Activated T-helper 1 cell treated with anti-CD3 and anti-CD28 coated beads, Interleukin-2, amount 50 U/mL, for 16 hours (primary cell): Measurements from ENCODE around the gene UGT1A8.
A peak's percentile ranks its signal among the peaks of the same experiment; 100 is the strongest.
"Not testable (repeated sequence)": the region's sequence is repeated elsewhere in the genome, so short reads cannot be mapped to it uniquely, and the experiment has no call there.

Source experiments
- DNase-seq, 2 donors: peaks; one replicate each; pipeline ENCODE4 v3.0.0-alpha.2; 2020; ENCODE audit warnings: low read depth in 1 of 2, low spot score in 1 of 2

Gene UGT1A8

DNA sequence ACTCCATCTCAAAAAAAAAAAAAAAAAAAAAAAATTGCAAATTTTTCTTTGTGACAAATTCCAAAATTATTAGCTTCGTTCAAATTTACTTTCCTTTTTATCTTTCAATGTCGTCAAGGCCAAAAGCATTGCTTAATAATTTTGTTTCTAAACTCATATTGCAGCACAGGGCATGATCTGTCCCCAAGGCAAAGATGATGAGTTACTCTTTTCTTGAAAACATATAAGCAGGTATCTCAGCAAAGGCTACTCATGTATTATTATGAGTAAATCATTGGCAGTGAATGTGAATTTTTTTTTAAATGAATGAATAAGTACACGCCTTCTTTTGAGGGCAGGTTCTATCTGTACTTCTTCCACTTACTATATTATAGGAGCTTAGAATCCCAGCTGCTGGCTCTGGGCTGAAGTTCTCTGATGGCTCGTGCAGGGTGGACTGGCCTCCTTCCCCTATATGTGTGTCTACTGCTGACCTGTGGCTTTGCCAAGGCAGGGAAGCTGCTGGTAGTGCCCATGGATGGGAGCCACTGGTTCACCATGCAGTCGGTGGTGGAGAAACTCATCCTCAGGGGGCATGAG is 64.2 kb downstream of the UGT1A8 start, which contains the start of gene UGT1A7:
Gene UGT1A7, plus strand, starts transcription at position 381 of the 579 bp plus-strand sequence. Its CDS starts 37 bp downstream, at position 418.
- DNase-seq: no peak

DNA sequence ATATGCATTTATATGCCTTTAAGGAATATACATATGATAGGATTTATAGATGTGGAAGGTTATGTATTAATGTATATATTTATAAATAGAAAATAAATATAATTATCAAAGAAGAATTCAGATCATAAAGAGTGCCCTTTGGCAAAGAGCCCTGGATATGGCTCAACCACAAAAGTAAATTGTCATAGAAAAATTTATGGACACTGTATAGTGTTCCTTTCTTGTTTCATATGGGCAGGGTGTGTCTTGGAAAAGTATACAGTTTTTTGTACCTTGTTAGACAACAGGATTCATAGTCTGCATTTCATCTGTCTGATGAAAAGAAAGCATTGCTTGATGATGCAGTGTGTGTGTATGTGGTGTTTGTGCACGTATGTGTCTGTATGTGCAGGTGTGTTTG is 67.2 kb downstream of the UGT1A8 start:
- no peak for DNase-seq

DNA sequence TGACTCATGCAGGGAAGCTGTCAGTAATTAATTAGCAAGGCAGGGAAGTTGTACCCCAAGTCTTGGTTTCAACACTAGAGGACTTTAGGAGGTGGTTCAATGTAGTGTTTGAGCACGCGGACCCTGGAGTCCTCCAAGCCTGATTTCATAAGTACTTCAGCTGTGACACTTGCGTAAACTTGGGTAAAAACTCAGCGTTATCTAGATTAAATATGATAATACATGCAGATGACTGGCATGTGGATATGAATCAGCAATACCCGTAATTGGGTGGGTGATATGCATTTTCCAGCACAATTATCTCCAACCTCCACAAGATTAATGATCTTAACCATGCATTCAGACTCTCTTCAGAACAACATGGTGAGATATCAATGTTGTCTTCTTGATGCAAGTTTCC is 69.5 kb downstream of the UGT1A8 start:
- no peak for DNase-seq

DNA sequence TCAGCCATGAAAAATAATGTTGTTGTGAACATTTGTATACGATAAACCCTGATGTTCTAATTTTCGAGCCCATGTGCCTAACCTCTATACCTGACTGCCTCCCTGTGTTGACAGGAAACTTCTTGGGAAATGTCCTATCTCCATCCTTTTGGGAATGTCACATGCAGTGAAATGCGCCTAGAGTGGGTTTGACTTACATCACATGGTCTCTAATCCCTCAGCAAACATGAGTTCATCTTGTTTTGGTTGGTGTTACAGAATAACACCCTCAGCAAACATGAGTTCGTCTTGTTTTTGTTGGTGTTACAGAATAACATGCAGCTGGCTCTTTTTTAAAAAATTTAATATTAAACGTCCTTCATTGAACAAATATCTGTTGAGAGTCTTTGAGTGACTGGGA is 70.9 kb downstream of the UGT1A8 start:
- DNase-seq: no peak

DNA sequence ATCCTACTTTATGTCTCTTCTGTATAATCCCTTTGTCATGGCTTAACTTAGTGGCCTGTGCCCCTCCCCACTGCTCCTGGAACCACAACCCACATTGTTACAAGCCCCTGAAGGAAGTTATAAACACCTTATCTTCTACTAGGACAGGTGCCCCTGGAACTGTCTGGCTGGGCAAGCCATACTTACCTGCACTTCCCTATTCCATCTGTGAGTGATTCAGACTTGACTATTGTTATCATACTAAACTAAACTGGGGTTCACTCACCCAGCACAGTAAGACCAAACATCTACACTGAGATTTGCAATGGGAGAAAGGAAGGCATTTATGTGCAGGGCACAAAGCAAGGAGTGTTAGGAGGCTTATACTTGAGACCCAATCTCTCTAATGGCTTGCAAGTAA is 71.6 kb downstream of the UGT1A8 start:
- no peak for DNase-seq

DNA sequence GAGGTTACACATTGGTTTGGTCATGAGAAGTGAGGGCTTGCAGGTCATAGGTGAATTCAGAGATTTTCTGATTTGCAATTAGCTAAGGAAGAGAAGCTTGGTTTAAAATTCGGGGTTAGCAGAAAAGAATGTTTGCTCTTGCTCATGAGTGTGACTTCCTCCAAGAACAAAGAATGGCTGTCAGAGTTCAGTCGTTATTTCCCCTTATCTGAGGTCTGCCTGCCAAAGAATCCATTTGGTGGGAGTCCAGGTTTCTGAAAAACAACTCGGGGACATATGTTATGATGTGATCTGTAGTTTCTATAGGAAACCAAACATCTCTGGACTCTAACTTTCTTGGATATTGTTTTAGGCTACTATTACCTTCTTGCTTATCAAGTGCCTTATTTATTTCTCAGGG is 72.1 kb downstream of the UGT1A8 start:
- no peak for DNase-seq

DNA sequence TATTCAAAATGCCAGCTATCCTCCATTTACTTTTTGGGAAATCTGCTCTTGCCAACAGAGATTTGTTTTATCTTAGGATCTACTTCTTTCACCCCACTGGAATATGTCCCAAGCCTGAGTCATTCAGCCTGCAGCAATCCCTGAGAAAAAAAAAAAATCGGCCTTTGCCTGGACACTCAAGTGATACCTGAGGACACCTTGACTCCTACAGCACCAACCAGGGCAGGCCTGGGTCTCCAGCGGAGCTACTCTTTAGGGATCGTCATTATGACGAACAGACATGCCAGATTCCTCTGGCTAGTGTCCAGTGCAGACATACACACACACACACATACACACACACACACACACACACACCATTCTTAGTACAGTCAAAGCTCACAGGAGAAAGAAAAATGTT is 73.0 kb downstream of the UGT1A8 start:
- DNase-seq: no peak

DNA sequence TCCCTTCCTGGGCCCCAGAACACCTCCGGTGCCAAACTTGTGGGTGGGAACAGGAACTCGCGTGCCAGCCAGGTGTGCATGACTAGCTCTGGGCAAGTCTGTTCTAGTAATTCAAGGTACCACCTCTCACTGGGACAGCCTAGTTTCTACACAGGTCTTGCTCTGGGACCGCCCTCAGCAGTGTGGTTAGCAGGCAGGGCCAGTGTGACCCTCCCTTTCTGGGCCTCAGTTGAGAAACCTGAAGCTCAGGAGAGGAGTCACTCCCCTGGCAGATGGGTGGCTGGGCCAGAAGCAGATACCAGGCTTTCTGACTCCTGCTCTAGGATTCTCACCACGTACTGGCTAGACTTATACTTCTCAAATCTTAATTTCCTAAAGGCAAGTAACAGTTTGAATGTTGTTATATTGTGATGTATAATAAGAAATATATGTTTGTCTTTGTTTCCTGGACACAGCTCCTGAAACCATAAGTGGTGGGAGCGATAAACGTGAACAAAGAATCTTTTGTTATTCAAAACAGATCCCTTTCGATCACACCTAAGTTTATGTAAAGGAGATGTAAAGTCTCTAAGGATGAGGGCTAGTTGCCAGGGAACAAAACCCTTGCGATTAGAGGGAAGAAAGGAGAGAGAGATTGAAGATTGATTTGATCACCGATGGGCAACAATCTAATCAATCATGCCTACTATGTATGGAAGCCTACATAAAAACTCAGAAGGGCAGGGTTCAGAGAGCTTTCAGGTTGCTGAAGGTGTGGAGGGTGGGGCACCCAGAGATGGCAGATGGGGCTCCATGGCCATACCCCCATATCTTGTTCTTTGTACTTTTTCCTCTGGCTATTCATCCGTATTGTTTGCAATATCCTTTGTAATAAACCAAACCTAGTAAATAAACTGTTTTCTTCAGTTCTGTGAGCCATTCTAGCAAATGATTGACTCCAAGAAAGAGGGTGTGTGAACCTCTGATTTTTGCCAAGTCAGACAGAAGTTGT is 74.3 kb downstream of the UGT1A8 start:
- DNase-seq: no peak

DNA sequence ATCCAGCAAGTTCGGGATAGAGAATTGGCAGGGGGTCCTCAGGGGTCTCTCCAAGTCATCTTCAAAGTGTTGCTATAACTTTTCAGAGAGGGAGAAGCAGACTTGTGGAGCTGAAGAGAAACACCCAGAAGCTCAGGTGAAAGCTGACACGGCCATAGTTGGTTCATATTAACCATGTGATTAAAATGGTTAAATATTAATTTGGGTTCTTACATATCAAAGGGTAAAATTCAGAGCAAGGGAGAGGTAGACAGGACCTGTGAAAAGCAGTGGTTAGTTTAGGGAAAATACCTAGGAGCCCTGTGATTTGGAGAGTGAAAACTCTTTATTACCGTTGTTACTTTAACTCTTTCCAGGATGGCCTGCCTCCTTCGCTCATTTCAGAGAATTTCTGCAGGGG is 75.2 kb downstream of the UGT1A8 start, which contains the start of gene UGT1A6:
Gene UGT1A6, plus strand, starts transcription at position 243 of the 400 bp plus-strand sequence. Its CDS starts 115 bp downstream, at position 358.
- DNase-seq: no peak

DNA sequence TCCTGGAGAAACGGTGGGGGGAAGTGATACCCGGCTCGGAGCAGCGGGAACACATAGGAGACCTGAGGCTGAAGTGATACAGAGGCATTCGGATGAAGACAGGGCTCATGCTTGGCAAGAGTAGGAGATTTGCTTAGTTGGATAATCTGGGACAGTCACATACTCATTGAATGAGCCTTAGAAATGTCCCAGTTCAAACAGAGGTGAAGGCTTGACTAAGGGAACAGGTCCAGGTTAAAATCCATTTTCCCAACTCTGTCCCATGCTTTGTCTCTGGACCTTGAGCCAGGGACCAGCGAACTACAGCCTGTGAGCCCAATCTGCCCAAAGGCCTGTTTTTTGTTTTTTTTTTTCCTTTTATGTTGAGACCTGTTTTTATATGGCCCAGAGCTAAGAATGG is 76.5 kb downstream of the UGT1A8 start:
- DNase-seq: no peak

DNA sequence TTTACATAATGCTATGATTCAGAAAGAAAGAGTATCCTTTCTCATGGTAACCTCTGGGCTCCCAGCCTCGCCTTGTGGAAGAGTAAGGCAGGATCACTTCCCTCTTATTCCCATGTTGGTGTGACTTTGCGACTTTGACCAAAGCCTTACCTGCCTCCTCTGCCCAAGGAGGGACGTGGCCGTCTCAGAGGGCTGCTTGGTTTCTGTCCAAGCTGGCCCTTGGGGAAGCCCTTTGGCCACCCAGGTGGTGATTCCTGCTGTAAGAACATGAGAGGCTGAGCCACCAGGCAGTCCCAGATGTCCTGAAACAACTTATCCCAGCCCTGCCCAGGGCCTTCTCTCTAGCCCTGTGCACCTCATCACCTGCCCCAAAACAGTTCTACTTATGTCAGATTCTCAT is 81.3 kb downstream of the UGT1A8 start:
- no peak for DNase-seq

DNA sequence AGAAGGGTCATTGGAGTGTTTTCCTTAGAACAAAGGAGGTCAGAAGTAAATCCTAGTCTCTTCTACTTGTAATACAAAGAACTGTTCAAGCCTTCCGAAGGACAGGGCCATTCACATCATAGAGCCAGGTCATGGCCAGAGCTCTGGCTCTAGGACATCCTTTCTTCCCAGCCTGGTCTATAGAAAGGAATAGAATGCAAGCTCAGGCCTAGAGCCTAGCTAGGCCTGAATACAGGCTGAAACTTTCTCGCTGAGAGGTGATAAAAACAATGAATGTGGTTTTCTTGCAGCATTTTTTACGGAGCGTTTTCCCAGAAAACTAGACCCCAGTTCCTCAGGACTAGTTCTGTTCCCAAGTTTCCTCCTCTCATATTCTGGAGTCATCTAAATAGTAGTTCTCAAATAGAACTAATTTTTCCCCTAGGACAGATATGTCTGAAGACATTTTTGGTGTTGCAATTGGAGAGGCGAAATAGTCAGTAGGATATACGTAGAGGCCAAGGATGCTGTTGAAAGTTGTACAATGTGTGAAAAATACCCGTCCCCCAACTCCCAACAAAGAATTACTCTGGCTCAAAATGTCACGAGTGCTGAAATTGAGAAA is 82.1 kb downstream of the UGT1A8 start:
- no peak for DNase-seq

DNA sequence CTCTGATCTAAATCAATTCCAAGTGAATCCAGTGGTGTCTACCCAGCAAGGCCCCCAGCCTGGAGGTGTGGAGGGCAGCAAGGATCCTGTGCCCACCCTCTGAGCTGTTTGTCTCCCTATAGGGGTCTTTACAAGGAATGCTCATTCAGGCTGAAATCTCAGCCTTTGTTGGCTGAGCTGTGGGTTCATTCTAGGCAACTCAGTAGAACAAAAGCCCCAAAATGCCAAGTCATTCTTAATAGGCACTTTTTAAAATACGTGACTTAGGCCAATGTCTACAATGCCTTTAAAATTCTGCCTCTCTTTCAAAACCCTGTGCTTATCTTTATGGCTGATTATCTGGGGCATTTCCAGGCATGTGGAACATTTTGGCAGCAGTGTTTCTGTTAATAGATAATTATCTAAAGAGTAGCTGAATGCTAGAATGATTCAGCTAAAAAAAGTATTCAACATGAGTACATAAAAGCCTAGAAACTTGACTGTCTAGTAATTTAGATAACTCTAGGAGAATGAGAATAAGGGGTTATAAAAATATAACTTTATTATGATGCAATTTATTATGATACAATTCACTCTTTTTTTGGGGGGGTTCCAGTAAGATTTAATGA is 82.7 kb downstream of the UGT1A8 start:
- DNase-seq: no peak

DNA sequence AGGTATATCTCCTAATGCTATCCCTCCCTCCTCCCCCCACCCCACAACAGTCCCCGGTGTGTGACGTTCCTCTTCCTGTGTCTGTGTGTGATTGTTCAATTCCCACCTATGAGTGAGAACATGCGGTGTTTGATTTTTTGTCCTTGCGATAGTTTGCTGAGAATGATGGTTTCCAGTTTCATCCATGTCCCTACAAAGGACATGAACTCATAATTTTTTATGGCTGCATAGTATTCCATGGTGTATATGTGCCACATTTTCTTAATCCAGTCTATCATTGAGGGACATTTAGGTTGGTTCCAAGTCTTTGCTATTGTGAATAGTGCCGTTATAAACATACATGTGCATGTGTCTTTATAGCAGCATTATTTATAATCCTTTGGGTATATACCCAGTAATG is 83.4 kb downstream of the UGT1A8 start:
- not testable (repeated sequence) for DNase-seq

DNA sequence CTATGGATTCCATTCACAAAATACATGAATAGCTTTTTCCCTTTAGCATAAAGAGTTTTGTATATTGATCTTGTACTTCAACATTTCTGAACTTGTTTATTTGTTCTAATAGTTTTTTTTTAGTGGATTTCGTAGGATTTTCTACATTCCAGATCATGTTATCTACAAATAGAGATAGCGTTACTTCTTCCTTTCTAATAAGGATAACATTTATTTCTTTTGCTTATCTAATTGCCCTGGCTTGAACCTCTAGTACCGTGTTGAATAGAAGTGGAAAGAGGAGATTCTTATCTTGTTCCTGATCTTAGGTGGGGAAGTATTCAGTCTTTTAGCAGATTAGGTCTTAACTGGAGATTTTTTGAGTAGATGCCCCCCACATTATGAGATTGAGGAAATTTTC is 84.8 kb downstream of the UGT1A8 start:
- no peak for DNase-seq

DNA sequence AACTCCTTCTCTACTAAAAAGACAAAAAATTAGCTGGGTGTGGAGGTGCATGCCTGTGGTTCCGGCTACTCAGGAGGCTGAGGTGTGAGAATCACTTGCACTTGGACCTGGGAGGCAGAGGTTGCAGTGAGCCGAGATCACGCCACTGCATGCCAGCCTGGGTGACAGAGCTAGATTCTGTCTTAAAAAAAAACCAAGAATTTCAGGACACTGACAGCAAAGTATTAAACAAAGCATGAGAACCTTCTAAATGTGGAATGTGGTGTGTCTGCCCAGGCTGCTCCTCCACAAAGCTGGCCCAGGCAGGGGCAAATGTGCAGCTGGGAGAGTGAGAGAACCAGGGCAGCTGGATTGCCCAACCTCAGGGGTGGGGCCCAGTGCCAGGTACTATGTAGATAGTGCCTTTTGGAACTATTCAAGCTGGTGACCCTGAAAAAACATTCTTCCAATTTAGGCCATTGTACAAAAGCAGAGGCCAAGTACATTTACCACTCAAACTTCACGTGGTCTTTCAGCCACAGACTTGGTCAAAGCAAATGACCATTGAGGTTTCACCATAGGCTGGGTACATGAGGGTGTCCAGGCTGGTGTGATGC is 88.6 kb downstream of the UGT1A8 start:
- DNase-seq: no peak

DNA sequence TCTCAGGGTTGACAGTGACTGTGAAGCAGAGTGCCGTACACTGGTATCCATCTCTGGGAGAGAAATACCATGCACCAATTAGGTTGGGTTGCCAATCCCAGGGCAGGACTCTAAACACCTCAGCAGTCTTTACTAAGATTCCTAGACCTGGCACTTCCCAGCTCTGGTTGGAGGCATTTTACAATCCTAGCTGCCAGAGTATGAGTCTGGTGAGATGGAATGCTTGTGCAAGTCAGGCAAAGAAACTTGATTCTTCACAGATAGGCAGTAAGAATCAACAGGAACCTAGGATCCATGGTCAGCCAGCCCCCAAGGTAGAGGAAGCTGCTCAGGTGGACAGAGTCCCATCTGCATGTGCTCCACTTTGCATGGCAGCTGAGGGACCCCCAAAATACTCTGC is 89.3 kb downstream of the UGT1A8 start:
- no peak for DNase-seq

DNA sequence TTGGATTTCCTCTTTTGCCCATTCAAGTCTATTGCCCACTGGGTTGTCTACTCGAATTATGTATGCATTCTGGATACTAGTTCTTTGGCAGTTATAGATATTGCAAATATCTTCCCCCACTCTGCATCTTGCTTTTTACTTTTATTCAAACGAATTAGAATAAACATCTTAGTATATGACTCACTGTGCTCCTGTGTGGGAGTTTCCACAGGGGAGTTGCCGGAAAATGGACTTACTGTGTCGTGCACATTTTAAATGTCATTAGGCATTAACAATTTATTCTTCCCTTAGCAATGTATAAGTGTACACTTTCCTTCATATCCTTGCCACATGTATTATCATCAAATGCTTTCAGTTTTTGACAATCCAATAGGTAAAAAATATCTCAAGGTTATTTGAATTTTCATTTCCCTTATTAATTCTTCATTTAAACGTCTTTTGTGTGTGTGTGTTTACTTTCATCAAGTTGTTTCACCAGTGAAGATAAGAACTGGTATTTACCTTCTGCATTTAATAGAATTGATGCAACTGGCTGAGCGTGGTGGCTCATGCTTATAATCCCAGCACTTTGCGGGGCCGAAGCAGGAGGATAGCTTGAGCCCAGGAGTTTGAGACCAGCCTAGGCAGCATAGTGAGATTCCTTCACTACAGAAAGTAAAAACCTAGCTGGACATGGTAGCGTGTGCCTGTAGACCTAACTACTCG is 90.7 kb downstream of the UGT1A8 start:
- DNase-seq: no peak

DNA sequence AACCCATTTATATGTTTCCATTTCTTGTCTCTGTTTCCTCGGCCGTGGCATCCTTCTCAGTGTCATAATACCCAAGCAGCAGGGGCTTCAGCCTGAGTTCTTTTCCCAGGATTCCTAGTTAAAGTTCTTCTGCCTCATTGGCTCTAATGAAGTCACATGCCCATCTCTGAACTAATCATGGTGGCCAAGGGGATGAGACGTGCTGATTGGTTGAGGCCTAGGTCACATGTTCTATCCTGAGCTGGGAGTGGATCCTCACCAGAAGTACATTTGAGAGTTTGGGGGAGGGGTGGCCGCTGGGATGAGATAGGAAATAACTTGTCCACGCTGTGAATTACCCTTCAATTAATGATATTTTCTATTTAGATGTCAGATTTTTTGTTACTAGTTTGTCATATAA is 91.5 kb downstream of the UGT1A8 start:
- no peak for DNase-seq

DNA sequence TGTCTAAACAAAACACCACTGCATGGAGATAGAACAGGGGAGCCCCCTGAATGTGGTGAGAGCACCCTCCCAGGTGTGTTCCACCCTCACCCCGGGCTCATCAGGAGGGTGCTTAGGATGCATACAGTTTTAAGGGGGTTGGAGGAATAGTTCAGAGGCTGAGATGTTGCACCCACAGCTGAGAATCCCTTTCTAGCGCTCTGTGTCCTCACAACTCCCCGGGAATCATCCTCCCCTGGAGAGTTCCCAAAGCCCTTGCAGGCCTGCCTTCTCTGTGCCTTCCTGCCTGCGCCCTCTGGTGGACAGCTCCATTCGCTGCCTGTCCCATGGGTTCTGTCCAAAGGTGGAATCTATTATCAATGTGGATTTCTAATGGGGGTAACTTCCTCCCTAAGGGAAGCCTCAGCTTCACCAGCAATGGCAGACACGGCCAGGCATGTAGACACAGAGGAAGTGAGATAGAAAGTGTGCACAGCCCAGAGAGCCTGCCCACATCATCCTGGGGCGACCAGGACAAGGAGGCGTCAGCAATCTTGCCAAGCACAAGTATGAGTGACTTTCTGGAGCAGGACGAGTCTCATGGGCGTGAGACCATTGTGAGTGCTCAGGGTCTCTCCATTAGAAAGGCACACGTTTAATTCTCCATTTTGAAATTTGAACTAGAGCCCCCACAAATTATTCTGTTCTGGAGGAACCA is 94.0 kb downstream of the UGT1A8 start:
- peak; percentile 35 to 40 for DNase-seq
